HG03439 (cell line): Measurements from ENCODE around the gene HEYL.
A peak's percentile ranks its signal among the peaks of the same experiment; 100 is the strongest.
"Not testable (repeated sequence)": the region's sequence is repeated elsewhere in the genome, so short reads cannot be mapped to it uniquely, and the experiment has no call there.

Experiments
- ATAC-seq: cut with Tn5 transposase; IDR thresholded peaks from one replicate; pipeline ENCODE4 v1.9.1; 2021; ENCODE audit warnings: mild to moderate bottlenecking, moderate library complexity; ENCODE audit not compliant: unreplicated experiment

Gene HEYL

DNA sequence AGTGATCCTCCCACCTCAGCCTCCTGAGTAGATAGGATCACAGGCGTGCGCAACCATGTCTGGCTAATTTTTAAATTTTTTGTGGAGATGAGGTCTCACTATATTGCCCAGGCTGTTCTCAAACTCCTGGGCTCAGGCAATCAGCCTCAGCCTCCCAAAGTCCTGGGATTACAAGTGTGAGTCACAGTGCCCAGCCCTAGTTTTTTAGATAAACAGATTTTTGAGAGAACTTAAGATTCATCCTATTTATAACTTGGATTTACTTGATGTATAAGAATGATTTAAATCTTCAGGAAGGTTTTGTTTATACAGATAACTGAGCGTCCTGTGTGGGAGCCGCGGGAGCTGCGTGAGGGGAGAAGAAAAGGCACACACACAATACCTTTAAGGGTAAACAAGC lies 26.2 kb downstream of the HEYL start:
- no peak for ATAC-seq

GRCh38 chr1:39609618-39610331 lies 29.7 kb downstream of the HEYL start:
- no peak for ATAC-seq

DNA sequence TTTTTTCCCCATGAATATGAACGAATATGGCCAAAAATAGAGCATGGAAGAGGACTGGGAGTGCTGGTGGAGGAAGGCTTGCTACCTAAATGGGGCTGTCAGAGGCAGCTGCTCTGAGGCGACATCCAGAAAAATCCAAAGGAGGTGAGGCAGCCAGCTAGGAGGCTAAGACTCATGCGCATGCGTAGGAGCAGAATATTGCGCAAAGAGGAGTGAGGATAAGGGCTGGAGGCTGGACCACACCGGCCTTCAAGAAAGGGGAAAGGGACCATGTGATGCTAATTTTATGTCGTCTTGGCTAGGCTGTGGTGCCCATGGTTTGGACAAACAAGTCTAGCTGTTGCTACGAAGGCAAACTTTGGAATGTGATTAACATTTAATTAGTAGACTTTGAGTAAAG lies 30.5 kb downstream of the HEYL start:
- no peak for ATAC-seq

GRCh38 chr1:39603677-39604076 lies 35.8 kb downstream of the HEYL start:
- ATAC-seq: not testable (repeated sequence)

DNA sequence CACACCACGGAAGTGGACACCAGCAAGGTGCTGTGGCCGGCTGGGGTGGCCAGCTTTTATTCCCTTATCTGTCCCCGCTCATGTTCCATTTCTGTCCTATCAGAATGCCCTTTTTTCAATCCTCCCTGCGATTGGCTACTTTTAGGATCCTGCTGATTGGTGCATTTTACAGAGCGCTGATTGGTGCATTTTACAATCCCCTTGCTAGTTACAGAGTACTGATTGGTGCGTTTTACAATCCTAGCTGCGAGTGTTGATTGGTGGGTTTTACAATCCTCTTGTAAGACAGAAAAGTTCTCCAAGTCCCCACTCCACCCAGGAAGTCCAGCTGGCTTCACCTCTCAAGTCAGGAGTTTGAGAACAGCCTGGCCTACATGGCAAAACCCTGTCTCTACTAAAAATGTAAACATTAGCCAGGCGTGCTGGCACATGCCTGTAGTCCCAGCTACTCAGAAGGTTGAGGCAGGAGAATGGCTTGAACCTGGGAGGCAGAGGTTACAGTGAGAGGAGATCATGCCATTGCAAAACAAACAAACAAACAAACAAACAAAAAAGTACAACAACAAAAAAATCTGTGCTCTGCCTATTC lies 37.7 kb downstream of the HEYL start:
- not testable (repeated sequence) for ATAC-seq

- ATAC-seq: no peak
Observed at GRCh38 chr1:39596163-39596562, 43.3 kb downstream of the HEYL start.

DNA sequence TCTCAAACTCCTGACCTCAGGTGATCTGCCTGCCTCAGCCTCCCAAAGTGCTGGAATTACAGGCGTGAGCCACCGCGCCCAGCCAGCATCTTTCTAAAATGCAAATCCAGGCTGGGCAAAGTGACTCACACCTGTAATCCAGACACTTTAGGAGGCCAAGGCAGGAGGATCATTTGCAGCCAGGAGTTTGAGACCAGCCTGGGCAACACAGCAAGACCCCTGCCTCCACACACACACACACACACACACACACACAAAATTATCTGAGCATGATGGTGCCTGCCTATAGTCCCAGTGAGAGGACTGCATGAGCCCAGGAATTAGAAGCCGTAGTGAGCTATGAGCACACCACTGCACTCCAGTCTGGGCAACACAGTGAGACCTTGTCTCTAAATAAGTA lies 46.1 kb downstream of the HEYL start:
- no peak for ATAC-seq

- ATAC-seq: no peak
Observed at GRCh38 chr1:39592069-39592468, 47.4 kb downstream of the HEYL start.

DNA sequence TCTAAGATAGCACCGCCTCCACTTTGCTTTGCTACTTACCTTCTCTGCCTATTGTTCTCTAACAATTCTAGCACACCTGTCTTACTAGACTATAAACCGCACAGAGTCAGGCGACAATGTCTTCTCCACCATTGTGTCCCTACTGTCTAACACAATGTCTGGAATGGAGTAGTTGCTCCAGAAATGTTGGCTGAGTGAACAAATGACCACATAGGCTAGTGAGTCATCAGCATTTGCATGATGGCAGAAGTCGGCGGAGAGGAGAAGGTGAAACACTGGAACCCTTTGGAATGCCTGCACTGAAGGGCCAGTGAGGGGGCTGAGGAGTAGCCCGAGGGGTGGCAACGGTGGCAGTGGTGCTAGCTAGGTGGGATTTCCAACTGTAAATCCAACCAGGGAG lies 48.9 kb downstream of the HEYL start:
- no peak for ATAC-seq

DNA sequence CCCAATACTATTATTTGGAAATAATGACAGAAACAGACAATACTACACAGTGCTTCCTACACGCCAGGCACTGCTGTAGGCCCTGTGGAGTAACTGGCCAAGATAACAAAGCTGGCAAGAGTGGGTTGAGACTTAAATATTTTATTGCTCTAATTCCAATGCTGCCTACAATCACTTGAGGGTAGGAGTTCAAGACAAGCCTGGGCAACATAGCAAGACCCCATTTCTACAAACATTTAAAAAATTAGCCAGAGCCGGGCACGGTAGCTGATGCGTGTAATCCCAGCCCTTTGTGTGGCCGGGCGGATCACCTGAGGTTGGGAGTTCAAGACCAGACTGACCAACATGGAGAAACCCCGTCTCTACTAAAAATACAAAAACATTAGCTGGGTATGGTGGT lies 53.5 kb downstream of the HEYL start:
- no peak for ATAC-seq

- ATAC-seq: peak; percentile 42
Observed at GRCh38 chr1:39576016-39576657, 63.3 kb downstream of the HEYL start.

DNA sequence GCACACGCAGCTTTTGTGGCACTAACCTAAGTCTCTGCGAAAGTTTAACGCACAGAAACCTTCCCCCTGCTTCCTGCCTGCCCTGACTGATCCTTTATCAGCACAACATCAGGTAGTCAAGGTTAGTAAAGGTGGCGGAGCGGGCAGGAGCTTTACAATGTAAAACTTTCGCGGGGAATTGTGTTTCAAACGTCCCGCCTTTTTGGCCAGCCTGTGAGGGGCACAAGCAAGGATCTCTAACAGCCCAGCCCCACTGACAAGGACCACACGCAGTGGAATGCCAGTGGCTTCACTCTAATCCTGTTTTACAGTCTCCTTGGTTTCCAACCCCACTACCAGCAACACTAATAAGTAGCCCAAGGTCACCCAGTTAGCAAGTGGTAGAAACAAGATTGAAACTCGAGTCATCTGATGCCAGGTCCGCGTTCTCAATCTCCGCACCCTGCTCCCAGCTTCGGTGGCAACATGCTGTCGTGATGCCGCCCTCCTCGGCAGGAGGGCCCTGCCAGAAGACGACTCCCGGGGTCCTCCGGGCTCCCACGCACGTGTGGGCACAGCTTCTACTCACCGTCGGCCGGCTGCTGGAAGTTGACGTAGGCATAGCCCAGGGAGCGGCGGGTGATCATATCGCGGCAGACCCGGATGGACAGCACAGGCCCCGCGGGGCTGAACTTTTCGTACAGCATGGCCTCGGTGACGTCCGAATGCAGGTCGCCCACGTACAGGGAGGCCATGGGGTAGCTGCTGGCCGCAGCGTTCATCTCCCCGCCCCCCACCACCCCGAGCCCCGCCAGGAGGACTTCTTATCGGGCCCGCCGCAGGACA lies 64.0 kb downstream of the HEYL start:
- no peak for ATAC-seq

DNA sequence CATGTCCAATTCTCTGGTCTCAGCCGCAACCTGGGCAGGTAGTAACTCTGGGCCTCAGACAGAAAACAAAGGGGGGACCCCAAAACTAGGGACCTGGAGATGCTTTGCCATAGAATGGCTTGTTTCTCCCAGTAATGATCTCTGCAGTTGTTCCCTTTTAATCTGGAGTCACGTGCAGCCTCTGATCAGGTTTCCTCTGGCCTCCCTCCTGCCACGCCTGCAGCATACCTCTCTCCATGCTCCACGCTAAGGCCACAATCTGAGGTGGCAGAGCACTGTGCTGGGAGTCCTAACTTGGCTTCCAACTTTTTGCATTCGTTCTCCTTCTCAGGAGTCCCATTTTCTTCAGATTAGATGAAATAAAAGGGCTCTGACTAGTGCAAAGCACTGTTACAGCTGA lies 64.8 kb downstream of the HEYL start:
- no peak for ATAC-seq
